HepG2 (cell line): ENCODE data around the gene ETV6. TPM values are rescaled to one million over a fixed set of nuclear protein-coding genes. Genes with fewer than 3 reads are reported as not detected.
A peak's percentile ranks its signal among the peaks of the same experiment; 100 is the strongest.

ENCODE experiments used
- ATAC-seq: fragments of 200-7000 bp; cut with Tn5 transposase; 3 replicates; pipeline ENCODE4 v1.9.1; 2020; ENCODE audit warnings: mild to moderate bottlenecking, moderate library complexity
- BruUV-seq: library from RNA; stranded (reverse); fragments of 400-500 nt; replicated peaks from 2 replicates; lab custom pipeline; 2021; lab: Mats Ljungman, UMichigan
- CTCF ChIA-PET: fragments of 300-600 bp; formaldehyde crosslinking; extraction: SDS; loops from one replicate; lab custom pipeline; 2021; ENCODE audit warnings: low total read pairs, inconsistent platforms, low intra/inter-chr PET ratio; lab: Yijun Ruan, JAX
- POLR2A ChIA-PET: fragments of 350-600 bp; sonication (Branson Sonifier 250); formaldehyde crosslinking; loops from one replicate; lab custom pipeline; 2020; ENCODE audit warnings: antibody characterized with exemption, inconsistent platforms; lab: Yijun Ruan, JAX
- DNase-seq: peaks from one replicate; pipeline ENCODE4 v3.0.0-alpha.2; 2015; ENCODE audit warnings: low spot score
- FAIRE-seq: peaks from 3 replicates; lab custom pipeline; 2011; peaks lifted over from hg19 to GRCh38; lab: Jason Lieb, UNC
- H2AFZ ChIP-seq: one replicate; pipeline ENCODE4 v1.6.1; 2011; ENCODE audit warnings: low read length, inconsistent platforms
- H3K27ac ChIP-seq: fragments of 300-600 bp; 3 replicates; pipeline ENCODE4 v1.8.0; 2011; ENCODE audit warnings: mixed run types, mild to moderate bottlenecking, mixed read lengths, low read length, inconsistent platforms; ENCODE audit not compliant: insufficient read depth; ENCODE audit errors: extremely low read length
- H3K27me3 ChIP-seq, 2 experiments: fragments of 200-600 bp in 1 of 2; 2 replicates in 1 of 2; 3 replicates in 1 of 2; pipeline versions ENCODE4 v1.6.0 to v1.8.0; 2011; ENCODE audit warnings: low read length in 2 of 2, mild to moderate bottlenecking in 2 of 2, moderate library complexity in 2 of 2, inconsistent platforms in 1 of 2; ENCODE audit not compliant: insufficient read depth in 2 of 2, control insufficient read depth in 1 of 2
- H3K36me3 ChIP-seq, 2 experiments: fragments of 200-600 bp in 1 of 2; replicated peaks in 1 of 2; 2 replicates in 1 of 2; 3 replicates in 1 of 2; pipeline versions ENCODE4 v1.5.1 to v1.8.0; 2011; ENCODE audit warnings: low read length in 2 of 2, inconsistent platforms in 1 of 2; ENCODE audit not compliant: insufficient read depth in 2 of 2, control insufficient read depth in 1 of 2
- H3K4me1 ChIP-seq: 2 replicates; pipeline ENCODE4 v1.5.1; 2012; ENCODE audit warnings: low read length, inconsistent platforms; ENCODE audit not compliant: insufficient read depth
- H3K4me2 ChIP-seq: 2 replicates; pipeline ENCODE4 v1.6.0; 2011; ENCODE audit warnings: low read depth, low read length, inconsistent platforms
- H3K4me3 ChIP-seq, 3 experiments: fragments of 200-600 bp in 1 of 3; sonication (generic), shearing (Covaris generic) in 1 of 3; replicated peaks in 1 of 3; 2 replicates each; pipeline ENCODE4 v1.5.1; 2011 to 2016; ENCODE audit warnings: low read length in 3 of 3, inconsistent platforms in 2 of 3, low read depth in 2 of 3, mild to moderate bottlenecking in 2 of 3, control low read depth in 1 of 3, mixed read lengths in 1 of 3; ENCODE audit not compliant: insufficient read depth in 1 of 3
- H3K79me2 ChIP-seq: one replicate; pipeline ENCODE4 v1.6.1; 2011; ENCODE audit warnings: low read length, inconsistent platforms; ENCODE audit not compliant: insufficient read depth
- H3K9ac ChIP-seq: 2 replicates; pipeline ENCODE4 v1.6.0; 2011; ENCODE audit warnings: mild to moderate bottlenecking, low read depth, low read length, inconsistent platforms; ENCODE audit not compliant: insufficient read depth
- H3K9me3 ChIP-seq: 2 replicates; pipeline ENCODE4 v1.5.1; 2012; ENCODE audit warnings: mild to moderate bottlenecking, low read length
- H4K20me1 ChIP-seq: 2 replicates; pipeline ENCODE4 v1.6.0; 2011; ENCODE audit warnings: inconsistent platforms, mild to moderate bottlenecking, low read length, moderate library complexity; ENCODE audit not compliant: insufficient read depth
- TGIF2 ChIP-seq: IDR thresholded peaks from 2 replicates; pipeline ENCODE4 v1.6.1; 2016; ENCODE audit warnings: control low read depth, missing compliant biosample characterization
- ZBTB1 ChIP-seq: sonication (generic); formaldehyde crosslinking; IDR thresholded peaks from 2 replicates; pipeline ENCODE4 v1.4.0; 2020; ENCODE audit warnings: missing genetic modification reagents, borderline replicate concordance
- ZBTB46 ChIP-seq: sonication (generic); formaldehyde crosslinking; IDR thresholded peaks from 2 replicates; pipeline ENCODE4 v1.4.0; 2020; ENCODE audit warnings: mild to moderate bottlenecking, missing genetic modification reagents, borderline replicate concordance
- ZHX2 ChIP-seq, 2 experiments: sonication (generic) in 1 of 2; formaldehyde crosslinking in 1 of 2; IDR thresholded peaks; 2 replicates each; pipeline versions ENCODE4 v1.6.1 to v1.9.0; 2014 to 2022; ENCODE audit warnings: antibody characterized with exemption in 1 of 2, borderline replicate concordance in 1 of 2, inconsistent platforms in 1 of 2, low read depth in 1 of 2, missing genetic modification reagents in 1 of 2
- ZNF143 ChIP-seq: sonication (generic); formaldehyde crosslinking; IDR thresholded peaks from 2 replicates; pipeline ENCODE4 v1.4.0; 2020; ENCODE audit warnings: missing genetic modification reagents
- ZNF24 ChIP-seq: fragments of 450-650 bp; IDR thresholded peaks from 2 replicates; pipeline ENCODE4 v1.6.1; 2017; ENCODE audit warnings: antibody characterized with exemption, mild to moderate bottlenecking
- ZNF766 ChIP-seq: sonication (generic); formaldehyde crosslinking; IDR thresholded peaks from 2 replicates; pipeline ENCODE4 v1.5.0; 2020; ENCODE audit warnings: missing genetic modification reagents, borderline replicate concordance
- ZNF775 ChIP-seq: sonication (generic); formaldehyde crosslinking; IDR thresholded peaks from 2 replicates; pipeline ENCODE4 v1.4.0; 2020; ENCODE audit warnings: missing genetic modification reagents, mild to moderate bottlenecking, moderate library complexity, borderline replicate concordance
- WGBS: methylation state at CpG from one replicate; pipeline ENCODE4 v1.1.6; 2017; ENCODE audit warnings: low lambda C conversion rate; 5-methylcytosine and 5-hydroxymethylcytosine counted together
- in situ Hi-C: cut with HindIII; loops from 2 replicates; pipeline ENCODE4 v1.10.0; 2017; ENCODE audit warnings: low pct_unique_long_range_greater_than_20kb; ENCODE audit not compliant: extremely low pct_ligation_motif_present
- intact Hi-C: fragments of 100-400 bp; cut with micrococcal nuclease; formaldehyde crosslinking; loops from one replicate; pipeline ENCODE4 v1.10.0; 2022; ENCODE audit not compliant: unreplicated experiment
- polyA plus RNA-seq, 8 experiments: library from polyadenylated mRNA; depleted of rRNA in 3 of 8; stranded (reverse) in 7 of 8; unstranded in 1 of 8; fragments of >200 nt; fragmentation: Illumina TruSeq in 4 of 8; extraction: Trizol in 4 of 8; gene quantifications; 2 replicates each; pipeline versions ENCODE4 v1.2.1 to v1.2.3, GENCODE V29; 2011 to 2016; ENCODE audit warnings: low read depth in 4 of 8, missing spikeins in 1 of 8, mixed read lengths in 1 of 8; ENCODE audit not compliant: insufficient read depth in 1 of 8
- total RNA-seq, 5 experiments: library from RNA; depleted of rRNA; stranded (reverse); fragments of >200 nt; fragmentation: Illumina TruSeq; extraction: Trizol; gene quantifications; 2 replicates each; pipeline ENCODE4 v1.2.3, GENCODE V29; 2016; ENCODE audit warnings: low read depth in 1 of 5

Gene ETV6
- total and polyA plus RNA-seq, 2 of the 13 experiments (the other 11 are each of a cell fraction or from before 2014, with no cell fraction given) = 2.2 to 3.0 TPM

GRCh38 chr12:11795192-11795912, 145.9 kb downstream of the ETV6 start:
- intact Hi-C loops = no loop called here
- in situ Hi-C loops = no loop called here
- Histone ChIP-seq H3K27ac (peak overlapping the region; percentile 21), H3K36me3 (no peaks in the 10 kb centered on the region; a peak in 1 of 5 replicates), H2AFZ (no peak overlapping the region), H3K9me3 (no peaks in the 10 kb centered on the region), H4K20me1 (no peaks in the 10 kb centered on the region), H3K79me2 (no peaks in the 10 kb centered on the region), H3K9ac (no peak overlapping the region), H3K4me2 (0 out of 2 replicates have a peak overlapping the region, but pooled peaks have one; percentile 2), H3K4me3 (no peak overlapping the region), H3K27me3 (no peaks in the 10 kb centered on the region), H3K4me1 (peaks cover 30% of the 10 kb centered on the region)
- BruUV-seq = no TSS peak
- DNase-seq (no peak), FAIRE-seq (no peak), ATAC-seq (no peak)
- CTCF ChIA-PET = no interaction called here
- POLR2A ChIA-PET = no interaction called here
- WGBS = 74% methylated on average over 8 of the region's 8 CpGs
- no peak for TF ChIP-seq ZNF766 (CRISPR knock-in tag)
- TF ChIP-seq ZBTB46 (CRISPR knock-in tag) = no peak
- no peak for TF ChIP-seq ZNF24

GRCh38 chr12:11795913-11796459, 146.5 kb downstream of the ETV6 start:
- peak overlapping the region; percentile 21 for H3K27ac ChIP-seq
- no TSS peak for BruUV-seq
- H3K79me2 ChIP-seq = no peaks in the 10 kb centered on the region
- in situ Hi-C loops (no loop called here), intact Hi-C loops (no loop called here)
- no peak overlapping the region for H3K4me3 ChIP-seq
- no peak; the same call in 2 of the 3 replicates for ATAC-seq
- H3K36me3 ChIP-seq = no peaks in the 10 kb centered on the region; a peak in 1 of 5 replicates
- ChIA-PET POLR2A (no interaction called here), CTCF (no interaction called here)
- H3K4me2 ChIP-seq = 0 out of 2 replicates have a peak overlapping the region, but pooled peaks have one; percentile 2
- FAIRE-seq = no peak
- H3K9ac ChIP-seq = no peak overlapping the region
- peak; percentile 70 for DNase-seq
- H3K27me3 ChIP-seq = no peaks in the 10 kb centered on the region
- H2AFZ ChIP-seq = no peak overlapping the region
- WGBS = 74% methylated on average over 6 of the region's 6 CpGs
- H3K4me1 ChIP-seq = peaks cover 30% of the 10 kb centered on the region
- no peaks in the 10 kb centered on the region for H4K20me1 ChIP-seq
- H3K9me3 ChIP-seq = no peaks in the 10 kb centered on the region
- no peak for TF ChIP-seq ZNF143 (CRISPR knock-in tag)
- no peak for TF ChIP-seq ZHX2 (IDR thresholded peaks at IDR 0.05; ENCODE audit: low read depth)
- no peak for TF ChIP-seq ZHX2 (CRISPR knock-in tag; IDR thresholded peaks at IDR 0.05; ENCODE audit: borderline replicate concordance)
- TF ChIP-seq ZBTB1 (CRISPR knock-in tag) = no peak
- TF ChIP-seq ZNF775 (CRISPR knock-in tag) = no peak
- TF ChIP-seq TGIF2 = no peak
